Measurements from ENCODE around the gene KIF1C.

GRCh38 chr17:5002121-5002788, 4.5 kb downstream of the KIF1C start:
- TF ChIP-seq, protein P1, sequence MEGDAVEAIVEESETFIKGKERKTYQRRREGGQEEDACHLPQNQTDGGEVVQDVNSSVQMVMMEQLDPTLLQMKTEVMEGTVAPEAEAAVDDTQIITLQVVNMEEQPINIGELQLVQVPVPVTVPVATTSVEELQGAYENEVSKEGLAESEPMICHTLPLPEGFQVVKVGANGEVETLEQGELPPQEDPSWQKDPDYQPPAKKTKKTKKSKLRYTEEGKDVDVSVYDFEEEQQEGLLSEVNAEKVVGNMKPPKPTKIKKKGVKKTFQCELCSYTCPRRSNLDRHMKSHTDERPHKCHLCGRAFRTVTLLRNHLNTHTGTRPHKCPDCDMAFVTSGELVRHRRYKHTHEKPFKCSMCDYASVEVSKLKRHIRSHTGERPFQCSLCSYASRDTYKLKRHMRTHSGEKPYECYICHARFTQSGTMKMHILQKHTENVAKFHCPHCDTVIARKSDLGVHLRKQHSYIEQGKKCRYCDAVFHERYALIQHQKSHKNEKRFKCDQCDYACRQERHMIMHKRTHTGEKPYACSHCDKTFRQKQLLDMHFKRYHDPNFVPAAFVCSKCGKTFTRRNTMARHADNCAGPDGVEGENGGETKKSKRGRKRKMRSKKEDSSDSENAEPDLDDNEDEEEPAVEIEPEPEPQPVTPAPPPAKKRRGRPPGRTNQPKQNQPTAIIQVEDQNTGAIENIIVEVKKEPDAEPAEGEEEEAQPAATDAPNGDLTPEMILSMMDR (IDR thresholded peaks at IDR 0.05) = no peak
- no peak for TF ChIP-seq NFYB (CRISPR knock-in tag; conservative IDR thresholded peaks at IDR 0.05; ENCODE audit: low read depth)
- no peak for TF ChIP-seq ATF3 (CRISPR knock-in tag; conservative IDR thresholded peaks at IDR 0.05)
- no peak for TF ChIP-seq E2F4 (CRISPR knock-in tag; IDR thresholded peaks at IDR 0.05; ENCODE audit: borderline replicate concordance, low read depth)
- TF ChIP-seq, protein P2, sequence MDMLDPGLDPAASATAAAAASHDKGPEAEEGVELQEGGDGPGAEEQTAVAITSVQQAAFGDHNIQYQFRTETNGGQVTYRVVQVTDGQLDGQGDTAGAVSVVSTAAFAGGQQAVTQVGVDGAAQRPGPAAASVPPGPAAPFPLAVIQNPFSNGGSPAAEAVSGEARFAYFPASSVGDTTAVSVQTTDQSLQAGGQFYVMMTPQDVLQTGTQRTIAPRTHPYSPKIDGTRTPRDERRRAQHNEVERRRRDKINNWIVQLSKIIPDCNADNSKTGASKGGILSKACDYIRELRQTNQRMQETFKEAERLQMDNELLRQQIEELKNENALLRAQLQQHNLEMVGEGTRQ (CRISPR knock-in tag; IDR thresholded peaks at IDR 0.05) = no peak

Measured in WTC11 (cell line).